ENCODE results near the gene LRRC8A.
"Not testable (repeated sequence)": the region's sequence is repeated elsewhere in the genome, so short reads cannot be mapped to it uniquely, and the experiment has no call there.

The LRRC8A gene

GRCh38 chr9:128863647-128864046 is 18.3 kb upstream of the LRRC8A start:
- DNase-seq (ENCODE audit: low read depth in 2 of 2), result peak; percentile 68

DNA sequence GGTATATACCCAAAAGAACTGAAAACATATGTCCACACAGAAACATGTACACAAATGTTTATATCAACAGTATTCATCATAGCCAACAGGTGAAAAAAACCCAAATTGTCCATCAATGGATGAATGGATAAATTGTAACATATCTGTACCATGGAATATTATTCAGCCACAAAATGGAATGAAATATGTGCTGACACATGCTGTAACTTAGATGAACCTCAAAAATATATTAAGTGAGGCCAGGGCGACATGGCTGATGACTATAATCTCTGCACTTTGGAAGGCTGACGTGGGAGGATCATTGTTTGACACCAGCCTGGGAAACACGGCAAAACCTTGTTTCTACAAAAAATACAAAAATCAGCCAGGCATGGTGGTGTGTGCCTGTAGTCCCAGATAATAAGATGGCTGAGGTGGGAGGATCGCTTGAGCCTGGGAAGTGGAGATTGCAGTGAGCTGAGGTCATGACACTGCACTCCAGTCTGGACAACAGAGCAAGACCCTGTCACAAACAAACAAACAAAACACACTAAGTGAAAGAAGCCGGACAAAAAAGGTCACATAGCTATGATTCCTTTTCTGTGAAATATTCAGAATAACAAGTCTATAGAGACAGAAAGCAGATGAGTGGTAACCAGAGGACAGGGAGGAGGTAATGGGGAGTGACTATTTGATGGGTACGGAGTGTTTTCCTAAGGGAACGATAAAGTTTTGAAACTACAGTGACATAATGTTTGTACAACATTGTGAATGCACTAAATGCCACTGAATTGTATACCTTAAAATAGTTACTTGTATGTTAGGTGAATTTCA is 11.6 kb upstream of the LRRC8A start:
- DNase-seq (ENCODE audit: low read depth in 2 of 2), result no peak

- DNase-seq (ENCODE audit: low read depth in 2 of 2), result not testable (repeated sequence)
Measured at GRCh38 chr9:128870941-128871265, 11.0 kb upstream of the LRRC8A start.

DNA sequence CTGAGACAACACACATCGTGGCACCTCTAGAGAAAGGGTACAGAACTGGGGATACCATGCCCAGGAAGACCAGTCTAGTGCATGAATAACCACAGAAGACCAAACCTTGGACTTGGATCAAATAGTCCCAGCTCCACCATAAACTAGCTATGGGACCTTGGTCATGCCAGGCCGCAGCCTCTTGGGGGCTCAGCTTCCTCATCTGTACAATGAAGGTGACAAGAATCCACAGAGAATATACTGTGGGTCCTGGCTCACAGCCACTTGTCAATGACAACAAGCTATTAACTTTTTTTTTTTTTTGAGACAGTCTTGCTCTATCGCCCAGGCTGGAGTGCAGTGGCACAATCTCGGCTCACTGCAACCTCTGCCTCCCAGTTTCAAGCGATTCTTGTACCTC is 4.1 kb upstream of the LRRC8A start:
- no peak for DNase-seq (ENCODE audit: low read depth in 2 of 2)

DNA sequence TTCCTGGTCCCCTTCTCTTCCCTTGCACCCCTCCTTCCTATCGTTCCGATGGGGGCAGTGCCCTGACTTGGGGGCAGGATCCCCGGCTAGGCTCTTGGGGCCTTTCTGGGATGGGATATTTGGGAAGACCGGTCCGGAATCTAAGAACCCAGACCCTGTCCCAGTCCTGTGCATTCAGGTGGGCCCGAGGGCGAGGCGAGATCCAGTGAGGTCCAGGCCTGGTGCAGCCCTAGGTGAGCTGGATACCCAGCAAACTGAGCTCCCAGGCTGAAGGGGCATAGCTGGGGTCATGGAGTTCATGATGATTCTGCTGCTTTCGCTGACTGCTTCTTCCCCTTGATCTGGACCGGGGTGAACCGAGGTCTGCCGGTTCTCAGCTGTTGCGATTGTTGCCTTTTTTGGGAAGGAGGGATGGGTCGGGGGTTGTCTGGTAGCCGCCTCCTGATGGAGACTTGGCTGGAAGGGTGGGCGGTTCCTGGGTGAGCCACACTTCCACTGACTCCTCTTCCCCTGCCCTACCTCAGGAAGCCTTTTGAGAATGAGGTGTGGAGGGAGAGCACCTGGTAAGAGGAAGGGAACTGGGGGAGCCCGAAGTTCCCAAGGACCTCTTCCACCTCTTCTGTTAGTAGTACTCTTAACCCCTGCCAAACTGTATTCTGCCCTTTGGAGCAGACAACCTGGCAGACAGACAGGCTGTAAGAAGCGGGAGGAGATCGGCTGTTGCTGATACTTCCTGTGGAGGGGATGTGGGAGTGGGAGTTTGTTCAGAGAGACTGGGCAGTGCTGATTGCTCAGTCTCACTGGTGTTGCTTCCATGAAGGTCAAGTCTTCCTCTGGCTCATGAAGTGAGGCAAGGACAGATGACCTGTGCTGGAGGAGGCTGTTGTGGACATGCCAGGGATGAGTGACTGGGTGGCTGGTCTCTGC is 1.0 kb downstream of the LRRC8A start:
- no peak for DNase-seq (ENCODE audit: low read depth in 2 of 2)

DNA sequence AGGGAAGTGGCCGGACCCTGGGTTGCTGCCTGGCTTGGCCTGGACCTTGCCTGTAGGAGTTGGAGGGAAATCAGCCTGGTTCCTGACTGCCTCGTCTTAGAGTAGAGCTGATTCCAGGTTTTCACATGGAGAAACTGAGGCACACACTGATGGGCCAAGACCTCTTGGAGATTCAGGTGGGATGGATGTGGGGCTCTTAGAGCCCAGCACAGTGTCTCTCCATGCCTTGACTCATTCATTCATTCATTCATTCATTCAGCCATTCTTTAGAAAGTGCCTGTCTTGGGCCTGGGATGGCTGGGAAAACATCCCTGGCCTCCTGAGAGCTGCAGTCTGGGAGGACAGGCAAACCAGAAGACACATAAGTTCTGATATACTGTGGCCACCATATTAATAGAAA is 2.2 kb downstream of the LRRC8A start:
- no peak for DNase-seq (ENCODE audit: low read depth in 2 of 2)

DNA sequence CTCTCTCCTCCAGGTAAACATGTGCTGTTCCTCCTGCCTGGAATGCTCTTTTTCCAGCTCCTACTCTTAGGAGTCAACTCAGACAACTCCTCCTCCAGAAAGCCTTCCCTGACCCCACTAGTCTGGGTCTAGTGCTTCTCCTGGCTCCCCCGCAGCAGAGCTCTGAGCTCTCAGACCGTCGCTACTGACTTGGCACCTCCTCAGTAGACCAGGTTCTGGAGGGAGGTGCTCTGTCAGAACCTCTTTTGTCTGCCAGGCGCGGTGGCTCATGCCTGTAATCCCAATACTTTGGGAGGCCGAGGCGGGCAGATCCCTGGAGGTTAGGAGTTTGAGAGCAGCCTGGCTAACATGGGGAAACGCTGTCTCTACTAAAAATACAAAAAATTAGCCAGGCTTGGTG is 3.4 kb downstream of the LRRC8A start:
- no peak for DNase-seq (ENCODE audit: low read depth in 2 of 2)

- DNase-seq (ENCODE audit: low read depth in 2 of 2), result no peak
Measured at GRCh38 chr9:128885798-128886197, 3.9 kb downstream of the LRRC8A start.

DNA sequence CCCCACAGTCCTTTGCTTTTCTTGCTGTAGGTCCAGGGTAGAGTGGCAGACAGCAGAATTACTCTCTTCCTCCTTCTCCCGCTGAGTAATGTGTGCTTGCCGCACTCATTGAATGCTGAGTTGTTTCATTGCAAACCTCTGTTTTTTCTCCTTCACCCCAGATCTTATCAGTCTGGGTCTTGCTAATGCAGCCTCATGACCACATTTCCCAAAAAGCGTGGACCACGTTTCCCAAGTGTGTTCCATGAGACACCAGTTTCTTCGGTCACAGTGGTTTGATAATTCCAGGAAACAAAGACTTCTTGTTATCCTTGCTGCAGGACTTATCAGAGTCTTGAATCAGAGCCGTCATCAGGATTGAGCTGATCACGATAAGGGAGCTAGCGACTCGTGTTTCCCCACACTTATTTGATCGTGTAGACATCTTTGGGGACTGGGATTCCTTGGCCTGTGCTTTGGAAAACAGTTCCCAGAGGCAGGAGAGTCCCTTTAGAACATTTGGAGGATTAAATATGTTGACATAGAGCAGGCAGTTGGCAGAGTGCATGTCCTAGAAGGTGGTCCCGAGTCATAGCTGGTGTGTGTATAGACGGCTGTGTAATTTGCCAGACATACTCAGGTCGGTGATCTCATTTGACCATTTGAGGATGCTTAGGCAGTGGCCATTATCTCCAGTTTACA is 4.4 kb downstream of the LRRC8A start:
- no peak for DNase-seq (ENCODE audit: low read depth in 2 of 2)

DNA sequence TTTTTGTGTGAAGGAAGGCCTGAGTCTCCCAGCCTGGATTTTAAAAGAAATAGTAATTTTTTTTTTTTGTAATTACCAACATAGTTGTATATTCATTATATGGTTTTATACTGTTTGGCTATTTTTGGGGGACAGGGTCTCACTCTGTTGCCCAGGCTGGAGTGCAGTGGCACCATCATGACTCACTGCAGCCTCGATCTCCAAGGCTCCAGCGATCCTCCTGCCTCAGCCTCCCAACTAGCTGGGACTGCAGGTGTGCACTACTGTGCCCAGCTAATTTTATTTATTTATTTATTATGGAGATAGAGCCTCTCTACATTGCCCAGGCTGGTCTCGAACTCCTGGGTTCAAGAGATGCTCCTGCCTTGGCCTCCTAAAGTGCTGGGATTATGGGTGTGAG is 5.1 kb downstream of the LRRC8A start:
- no peak for DNase-seq (ENCODE audit: low read depth in 2 of 2)

- DNase-seq (ENCODE audit: low read depth in 2 of 2), result no peak
Measured at GRCh38 chr9:128887914-128888350, 6.0 kb downstream of the LRRC8A start.

GRCh38 chr9:128891321-128892220 is 9.6 kb downstream of the LRRC8A start:
- DNase-seq (ENCODE audit: low read depth in 2 of 2), result no peak

GRCh38 chr9:128892221-128892921 is 10.4 kb downstream of the LRRC8A start:
- no peak for DNase-seq (ENCODE audit: low read depth in 2 of 2)

DNA sequence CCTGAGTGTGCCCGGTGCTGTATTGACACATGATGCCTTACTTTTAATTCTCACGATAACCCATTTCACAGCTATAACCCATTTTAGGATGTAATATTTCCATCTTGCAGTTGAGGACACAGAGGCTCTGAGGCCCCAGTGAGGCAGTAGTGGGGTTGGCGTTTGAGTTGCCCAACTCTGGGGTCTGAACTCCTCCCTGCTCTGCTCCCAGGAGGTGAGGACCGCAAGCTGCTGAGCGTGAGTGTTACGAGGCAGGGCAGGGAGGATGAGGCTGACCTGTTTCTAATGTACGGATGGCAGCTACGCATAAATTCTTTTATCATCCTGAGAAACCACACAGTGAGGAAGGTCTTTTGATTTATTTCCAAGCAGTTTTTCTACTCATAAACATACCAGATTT is 11.4 kb downstream of the LRRC8A start:
- no peak for DNase-seq (ENCODE audit: low read depth in 2 of 2)

- no peak for DNase-seq (ENCODE audit: low read depth in 2 of 2)
Measured at GRCh38 chr9:128894764-128895163, 12.8 kb downstream of the LRRC8A start.

- no peak for DNase-seq (ENCODE audit: low read depth in 2 of 2)
Measured at GRCh38 chr9:128895556-128895955, 13.6 kb downstream of the LRRC8A start.

- DNase-seq (ENCODE audit: low read depth in 2 of 2), result no peak
Measured at GRCh38 chr9:128898382-128898781, 16.4 kb downstream of the LRRC8A start.

DNA sequence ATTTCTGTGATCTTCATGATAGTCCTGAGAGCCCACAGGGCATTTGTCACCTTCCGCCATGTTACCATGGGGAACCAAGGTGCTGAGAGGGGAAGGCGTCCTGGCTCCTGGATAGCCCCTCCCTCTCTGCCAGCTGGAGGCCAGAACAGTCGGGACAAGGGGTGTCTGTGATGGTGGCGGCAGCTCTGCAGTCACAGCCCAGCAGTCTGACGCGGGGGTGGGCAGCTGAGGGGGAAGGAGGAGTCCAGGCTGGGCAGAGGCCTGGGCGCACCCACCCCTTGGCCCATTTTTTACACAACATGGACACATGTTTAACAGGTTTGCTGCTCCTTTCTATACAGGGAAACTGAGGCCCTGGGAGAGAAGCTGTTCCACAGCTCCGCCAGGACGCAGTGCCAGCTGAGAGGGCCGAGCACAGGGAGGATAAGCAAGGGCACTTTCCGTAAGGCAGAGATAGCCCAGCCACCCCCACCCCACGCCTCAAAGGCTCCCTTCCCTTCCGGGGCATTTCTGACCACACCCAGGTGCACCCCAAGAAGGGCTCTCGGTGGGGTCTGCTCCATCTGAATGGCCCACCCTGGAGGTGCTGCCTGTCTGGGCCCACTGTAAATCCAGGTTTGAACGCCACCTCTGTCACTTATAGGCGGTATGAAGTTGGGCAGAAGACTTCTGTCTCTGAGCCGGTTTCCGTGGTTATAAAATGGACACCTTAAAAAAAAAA is 17.1 kb downstream of the LRRC8A start:
- DNase-seq (ENCODE audit: low read depth in 2 of 2), result no peak

DNA sequence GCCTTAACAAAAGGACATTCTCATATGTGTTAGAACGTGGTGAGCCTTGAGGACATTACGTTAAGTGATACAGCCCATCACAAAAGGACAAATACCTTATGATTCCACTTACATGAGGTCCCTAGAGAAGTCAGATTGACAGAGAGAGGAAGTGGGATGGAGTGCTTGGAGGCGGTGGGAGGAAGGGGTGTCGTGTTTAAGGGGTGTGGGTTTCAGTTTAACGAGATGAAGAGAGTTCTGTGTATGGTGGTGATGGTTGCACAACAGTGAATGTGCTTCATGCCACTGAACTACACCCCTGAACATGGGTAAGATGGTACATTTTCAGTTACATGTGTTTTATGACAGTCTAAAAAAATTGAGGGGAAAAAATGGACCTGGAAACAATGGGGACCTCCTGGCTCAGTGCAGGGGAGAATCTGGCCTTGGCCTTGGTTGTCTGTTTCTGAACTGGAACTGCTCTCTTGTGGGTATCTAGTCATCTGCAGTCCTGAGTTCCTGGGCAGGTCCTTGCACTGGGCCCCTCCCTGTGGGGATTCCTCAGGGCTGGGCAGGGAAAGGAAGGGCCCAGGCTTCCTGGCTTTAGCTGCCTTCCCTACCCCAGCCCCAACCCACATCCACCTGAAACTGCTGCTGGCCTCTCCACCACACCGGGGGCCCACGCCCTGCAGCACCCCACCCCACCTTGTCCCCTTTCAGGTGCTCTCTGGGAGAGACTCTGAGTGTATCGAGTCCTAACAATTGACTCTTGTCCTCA is 17.8 kb downstream of the LRRC8A start:
- DNase-seq (ENCODE audit: low read depth in 2 of 2), result no peak

All from stimulated activated CD8-positive, alpha-beta memory T cell treated with anti-CD3 and anti-CD28 coated beads, Interleukin-15, amount 100 ng/mL, for 48 hours (primary cell).